ENCODE measurements around the gene PAIP1. TPM values are rescaled to one million over a fixed set of nuclear protein-coding genes. Genes with fewer than 3 reads are reported as not detected.

PAIP1 gene, protein sequence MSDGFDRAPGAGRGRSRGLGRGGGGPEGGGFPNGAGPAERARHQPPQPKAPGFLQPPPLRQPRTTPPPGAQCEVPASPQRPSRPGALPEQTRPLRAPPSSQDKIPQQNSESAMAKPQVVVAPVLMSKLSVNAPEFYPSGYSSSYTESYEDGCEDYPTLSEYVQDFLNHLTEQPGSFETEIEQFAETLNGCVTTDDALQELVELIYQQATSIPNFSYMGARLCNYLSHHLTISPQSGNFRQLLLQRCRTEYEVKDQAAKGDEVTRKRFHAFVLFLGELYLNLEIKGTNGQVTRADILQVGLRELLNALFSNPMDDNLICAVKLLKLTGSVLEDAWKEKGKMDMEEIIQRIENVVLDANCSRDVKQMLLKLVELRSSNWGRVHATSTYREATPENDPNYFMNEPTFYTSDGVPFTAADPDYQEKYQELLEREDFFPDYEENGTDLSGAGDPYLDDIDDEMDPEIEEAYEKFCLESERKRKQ
- 91.5 to 120 TPM (median 118 TPM) in 5 replicates for total RNA-seq (2022; extraction: Qiagen RNA extraction; ENCODE audit: low read depth)

DNA sequence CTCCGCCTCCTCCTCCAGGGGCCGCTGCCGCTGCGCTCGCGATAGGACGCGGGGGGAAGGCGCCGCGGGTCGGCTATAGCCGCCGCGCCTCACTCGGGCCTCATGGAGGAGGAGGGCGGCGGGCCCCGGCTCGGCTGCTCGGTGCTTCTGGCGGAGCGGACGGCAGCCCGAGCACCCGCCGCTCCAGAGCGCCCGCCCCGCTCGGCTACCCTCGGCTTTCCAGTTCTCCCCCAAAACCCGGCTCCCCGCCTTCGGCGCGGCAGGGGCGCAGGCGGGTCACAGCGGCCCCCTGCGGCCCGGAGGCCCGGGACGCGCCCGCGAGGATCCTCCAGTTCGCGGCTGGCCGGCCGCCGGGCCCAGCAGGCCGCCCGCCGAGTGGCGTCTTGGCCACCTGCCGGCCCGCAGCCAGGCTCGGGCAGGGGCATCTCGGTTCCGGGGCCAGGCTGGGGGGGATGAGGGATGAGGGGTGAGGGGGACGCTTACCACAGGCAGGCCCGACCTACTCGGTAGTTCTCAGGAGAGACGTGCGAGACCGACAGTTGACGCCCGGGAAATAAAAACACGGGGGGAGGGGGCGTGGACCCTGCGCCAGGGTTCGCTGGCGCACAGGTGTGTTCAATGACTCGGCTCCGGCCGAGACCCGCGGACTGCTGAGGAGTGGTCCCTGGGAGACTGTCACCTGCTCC is at the start of gene PAIP1:
Gene PAIP1 (minus strand): TSS at position 221 of the 686 bp plus-strand sequence. CDS start 231 bp downstream, outside the sequence.

DNA sequence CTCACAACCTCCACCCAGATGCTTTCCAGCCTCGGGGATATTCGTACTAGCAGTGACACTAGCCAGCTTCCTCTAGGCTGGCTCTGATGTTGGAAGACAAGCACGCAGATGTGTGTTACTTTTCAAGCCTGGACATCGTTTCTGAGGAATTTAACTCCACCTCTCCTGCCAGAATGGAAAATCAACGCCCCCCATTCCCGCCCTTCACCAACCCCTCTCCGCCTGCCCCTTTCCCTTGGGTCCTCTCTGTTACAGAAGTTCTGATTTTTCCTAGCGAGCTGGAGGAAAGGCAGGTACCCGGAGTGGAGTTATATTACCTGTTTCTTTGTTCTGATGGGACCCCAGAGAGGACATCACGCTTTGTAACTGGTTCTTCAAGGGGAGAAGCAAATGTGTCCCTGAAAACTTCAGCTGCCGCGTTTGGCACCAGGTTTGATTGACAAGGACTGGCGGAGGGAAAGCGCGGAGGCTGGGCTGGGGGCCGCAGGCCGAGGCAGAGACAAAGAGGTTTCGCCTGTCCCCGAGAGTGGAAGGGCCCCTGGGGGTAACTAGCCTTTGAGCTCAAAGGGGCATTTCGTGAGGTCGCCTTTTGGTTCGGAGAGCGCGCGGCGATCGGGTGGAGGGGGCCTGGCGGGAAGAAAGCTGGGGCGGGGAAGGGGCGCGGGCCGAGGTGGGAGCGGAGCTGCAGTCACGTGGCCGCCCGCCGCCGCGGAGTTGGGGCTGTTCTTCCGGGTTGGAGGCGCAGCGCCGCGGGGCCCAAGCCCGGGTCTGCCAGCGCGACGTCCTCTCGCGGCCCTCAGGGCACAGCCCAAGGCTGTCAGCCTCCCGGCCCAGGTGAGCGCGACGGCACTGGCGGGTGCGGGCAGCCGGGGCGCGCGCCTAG is 45.8 kb upstream of the PAIP1 start, which contains the start of gene NNT:
Gene NNT (plus strand): TSS at position 720 of the 883 bp plus-strand sequence. CDS start 6,016 bp downstream, outside the sequence.

DNA sequence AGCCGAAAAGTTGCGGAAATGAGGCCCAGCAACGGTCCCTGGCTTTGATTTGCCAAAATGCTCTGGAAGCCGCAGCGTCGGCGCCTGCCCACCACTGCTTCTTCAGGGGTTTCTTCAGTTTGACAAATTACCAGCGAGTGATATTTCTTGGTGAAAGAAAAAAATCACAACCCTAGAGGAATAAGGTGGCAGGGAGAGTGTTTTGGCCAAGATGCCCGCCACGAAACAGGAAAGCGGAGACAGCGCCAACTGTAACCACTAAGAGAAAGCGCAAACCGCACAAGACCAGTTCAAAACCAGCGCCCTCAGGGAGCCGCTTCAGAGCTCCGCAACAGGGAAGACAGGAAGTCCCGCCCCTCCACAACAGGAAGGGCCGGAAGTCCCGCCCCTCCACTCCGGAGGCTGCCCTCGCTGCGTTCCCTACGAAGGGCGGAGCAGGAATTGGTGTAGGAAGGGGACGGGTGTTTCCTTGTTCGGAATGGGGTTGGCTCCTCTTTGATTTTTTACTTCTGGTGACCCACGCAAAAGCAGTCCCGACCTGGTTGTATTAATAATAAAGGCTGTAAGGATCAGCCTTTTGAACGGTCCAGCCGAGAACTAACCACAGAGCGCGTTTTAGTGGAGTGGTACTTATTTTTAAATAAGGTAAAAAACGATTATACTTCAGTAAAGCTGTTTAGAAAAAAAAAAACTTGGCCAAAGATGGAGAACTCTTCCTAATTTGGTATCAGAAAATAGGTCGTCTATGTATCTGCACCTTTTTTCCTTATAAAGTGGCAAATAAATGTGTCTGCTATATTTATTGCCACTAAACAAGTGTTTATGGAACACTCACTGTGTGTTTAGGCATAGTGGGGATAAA is 41.8 kb downstream of the PAIP1 start, which contains the start of gene C5orf34:
Gene C5orf34 (minus strand): TSS at position 333 of the 862 bp plus-strand sequence. CDS start 5,809 bp downstream, outside the sequence.

DNA sequence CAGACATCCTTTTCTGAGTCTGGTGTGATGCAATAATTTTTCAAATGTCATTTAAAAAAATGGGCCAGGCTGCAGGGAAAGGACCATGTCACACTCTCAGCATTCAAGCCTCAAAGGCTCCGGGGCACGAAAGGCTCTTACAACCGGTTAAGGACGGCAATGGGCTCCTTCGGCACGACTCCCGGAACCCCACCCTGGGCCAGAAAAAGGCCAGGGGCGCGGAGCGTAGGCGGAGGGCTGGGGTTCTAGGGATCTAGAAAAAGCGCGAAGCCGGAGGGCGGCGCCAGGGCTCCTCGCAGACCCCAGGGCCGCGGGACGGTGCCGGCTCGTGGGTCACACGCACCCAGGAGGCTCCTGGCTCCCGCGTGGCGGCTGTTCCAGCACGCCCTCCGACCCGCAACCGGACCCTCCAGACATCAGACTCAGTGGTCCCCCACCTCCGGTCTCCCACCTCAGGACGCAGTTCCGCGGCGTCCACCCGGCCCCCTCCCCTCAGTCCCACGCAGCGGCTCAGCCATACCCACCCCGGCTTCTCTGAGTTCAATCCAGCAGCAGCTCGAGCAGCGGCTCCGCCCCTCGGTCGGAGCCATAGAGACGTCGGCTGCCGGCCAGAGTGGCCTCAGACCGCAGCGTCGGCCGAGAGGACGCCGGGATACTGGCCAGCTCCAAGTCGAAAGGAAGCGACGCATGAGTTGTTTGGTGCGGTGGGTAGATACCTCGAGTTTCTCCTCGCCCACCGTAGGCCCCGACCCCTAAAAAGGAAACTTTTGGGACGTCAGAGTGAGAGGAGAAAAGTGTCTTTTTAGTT is 73.4 kb downstream of the PAIP1 start, which contains the start of gene TMEM267:
Gene TMEM267 (minus strand): TSS at position 568 of the 808 bp plus-strand sequence. CDS start 29,896 bp downstream, outside the sequence.

Other genes starting within 250 kb of the PAIP1 start
- 45.8 to 59.7 TPM (median 53.7 TPM) in 5 replicates for gene HMGCS1, start 243.7 kb downstream of the PAIP1 start, total RNA-seq (2022; extraction: Qiagen RNA extraction; ENCODE audit: low read depth)
- 0.09 to 0.21 TPM (median 0.19 TPM) in 3 of 5 replicates, not detected in the others for gene CCL28, start 144.7 kb downstream of the PAIP1 start, total RNA-seq (2022; extraction: Qiagen RNA extraction; ENCODE audit: low read depth)
- gene TMEM267, start 73.2 kb downstream of the PAIP1 start, total RNA-seq (2022; extraction: Qiagen RNA extraction; ENCODE audit: low read depth), result 8.5 to 23.4 TPM (median 20.4 TPM) in 5 replicates
- 3.0 to 6.6 TPM (median 5.1 TPM) in 5 replicates for gene C5orf34, start 41.9 kb downstream of the PAIP1 start, total RNA-seq (2022; extraction: Qiagen RNA extraction; ENCODE audit: low read depth)
- gene NNT, start 46.1 kb upstream of the PAIP1 start, total RNA-seq (2022; extraction: Qiagen RNA extraction; ENCODE audit: low read depth), result 8.8 to 15.3 TPM (median 12.3 TPM) in 5 replicates